GM23338 (cell line): ENCODE data around the gene ABCF1.

Source experiments
- CTCF ChIP-seq, 2 experiments: fragments of 200-600 bp in 1 of 2; sonication (generic) in 1 of 2; conservative IDR thresholded peaks; 2 replicates each; pipeline versions ENCODE4 v1.5.1 to v1.6.1; 2016 to 2017; ENCODE audit warnings: antibody characterized with exemption in 2 of 2, low read depth in 2 of 2, mild to moderate bottlenecking in 2 of 2, moderate library complexity in 1 of 2
- JUNB ChIP-seq: IDR thresholded peaks from one replicate; pipeline ENCODE4 v1.6.1; 2016; ENCODE audit warnings: antibody characterized with exemption; ENCODE audit not compliant: unreplicated experiment
- POLR2AphosphoS5 ChIP-seq: IDR thresholded peaks from 2 replicates; pipeline ENCODE4 v1.6.1; 2016; ENCODE audit warnings: antibody characterized with exemption, low read depth

DNA sequence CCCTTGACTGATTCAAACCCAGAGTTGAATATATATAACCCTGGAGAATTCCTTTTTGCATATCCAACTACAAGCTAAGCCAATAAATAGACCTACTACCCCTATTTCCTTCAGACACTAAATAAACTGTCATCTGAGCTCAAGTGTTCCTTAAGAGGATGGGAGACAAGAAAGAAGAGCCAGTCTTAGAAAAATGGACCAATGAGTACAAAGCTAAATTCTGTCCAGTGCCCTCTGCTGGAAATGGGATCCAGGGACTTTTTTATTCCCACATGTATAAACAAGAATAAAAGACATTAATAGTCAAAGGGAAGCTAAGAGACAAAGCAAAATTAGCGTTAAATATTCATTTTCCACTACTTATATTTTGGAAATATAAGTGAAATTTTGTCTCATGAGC is 41.0 kb downstream of the ABCF1 start:
- no peak for TF ChIP-seq JUNB
- peak in 1 of 2 experiments; percentile 30; a peak in 2 of 4 replicates for TF ChIP-seq CTCF (conservative IDR thresholded peaks at IDR 0.05; ENCODE audit: low read depth in 2 of 2)
- TF ChIP-seq POLR2AphosphoS5: no peak
